ENCODE measurements around the gene KCNS3.

The KCNS3 gene

GRCh38 chr2:17965196-17965595, 86.7 kb downstream of the KCNS3 start:
- no peak overlapping the region for H2AFZ ChIP-seq (ENCODE audit: low read length)
- no peak for TF ChIP-seq EZH2 (IDR thresholded peaks at IDR 0.05; ENCODE audit: borderline replicate concordance, low read length)
- no peak for TF ChIP-seq CTCF (IDR thresholded peaks at IDR 0.05; ENCODE audit: low read length)

GRCh38 chr2:17966798-17967197, 88.3 kb downstream of the KCNS3 start:
- Histone ChIP-seq H2AFZ (ENCODE audit: low read length) (no peak overlapping the region), H3K27me3 (ENCODE audit: insufficient read depth, low read length) (no peaks in the 10 kb centered on the region), H3K4me2 (ENCODE audit: low read length) (no peak overlapping the region; the same call in 1 of the 2 replicates), H3K4me1 (ENCODE audit: insufficient read depth, low read length, severe bottlenecking) (peaks cover 6% of the 10 kb centered on the region), H3F3A (ENCODE audit: insufficient read depth, low read length) (no peaks in the 10 kb centered on the region), H3K36me3 (ENCODE audit: insufficient read depth, low read length) (no peaks in the 10 kb centered on the region), H3K27ac (ENCODE audit: low read depth, low read length, poor library complexity, severe bottlenecking) (no peak overlapping the region), H3K79me2 (ENCODE audit: insufficient read depth, low read length) (no peaks in the 10 kb centered on the region), H3K9me2 (ENCODE audit: low read depth, low read length) (no peaks in the 10 kb centered on the region), H3K9ac (ENCODE audit: low read length) (no peak overlapping the region), H3K4me3 (ENCODE audit: low read depth, low read length, poor library complexity, severe bottlenecking) (no peak overlapping the region), H3K9me3 (ENCODE audit: low read length) (no peaks in the 10 kb centered on the region), H4K20me1 (ENCODE audit: insufficient read depth, low read length) (no peaks in the 10 kb centered on the region)
- TF ChIP-seq EZH2 (IDR thresholded peaks at IDR 0.05; ENCODE audit: borderline replicate concordance, low read length) (no peak), CTCF (IDR thresholded peaks at IDR 0.05; ENCODE audit: low read length) (no peak)

More at GRCh38 chr2:17965196-17965595, 86.7 kb downstream of the KCNS3 start:
- Histone ChIP-seq H3K27me3 (ENCODE audit: insufficient read depth, low read length) (no peaks in the 10 kb centered on the region), H3K4me2 (ENCODE audit: low read length) (no peak overlapping the region), H3K36me3 (ENCODE audit: insufficient read depth, low read length) (no peaks in the 10 kb centered on the region), H3K79me2 (ENCODE audit: insufficient read depth, low read length) (no peaks in the 10 kb centered on the region), H3F3A (ENCODE audit: insufficient read depth, low read length) (no peaks in the 10 kb centered on the region), H4K20me1 (ENCODE audit: insufficient read depth, low read length) (no peaks in the 10 kb centered on the region), H3K9me3 (ENCODE audit: low read length) (no peaks in the 10 kb centered on the region), H3K4me1 (ENCODE audit: insufficient read depth, low read length, severe bottlenecking) (peaks cover 6% of the 10 kb centered on the region), H3K9ac (ENCODE audit: low read length) (no peak overlapping the region), H3K27ac (ENCODE audit: low read depth, low read length, poor library complexity, severe bottlenecking) (no peak overlapping the region), H3K4me3 (ENCODE audit: low read depth, low read length, poor library complexity, severe bottlenecking) (no peak overlapping the region), H3K9me2 (ENCODE audit: low read depth, low read length) (no peaks in the 10 kb centered on the region)

- Histone ChIP-seq H4K20me1 (ENCODE audit: insufficient read depth, low read length) (no peaks in the 10 kb centered on the region), H3K9me3 (ENCODE audit: low read length) (no peaks in the 10 kb centered on the region), H3K36me3 (ENCODE audit: insufficient read depth, low read length) (no peaks in the 10 kb centered on the region), H3K4me3 (ENCODE audit: low read depth, low read length, poor library complexity, severe bottlenecking) (no peak overlapping the region), H3K9ac (ENCODE audit: low read length) (no peak overlapping the region), H2AFZ (ENCODE audit: low read length) (no peak overlapping the region), H3K27me3 (ENCODE audit: insufficient read depth, low read length) (no peaks in the 10 kb centered on the region), H3K9me2 (ENCODE audit: low read depth, low read length) (no peaks in the 10 kb centered on the region), H3F3A (ENCODE audit: insufficient read depth, low read length) (no peaks in the 10 kb centered on the region), H3K4me2 (ENCODE audit: low read length) (no peak overlapping the region), H3K79me2 (ENCODE audit: insufficient read depth, low read length) (no peaks in the 10 kb centered on the region), H3K4me1 (ENCODE audit: insufficient read depth, low read length, severe bottlenecking) (peaks cover 6% of the 10 kb centered on the region), H3K27ac (ENCODE audit: low read depth, low read length, poor library complexity, severe bottlenecking) (no peak overlapping the region)
- TF ChIP-seq CTCF (IDR thresholded peaks at IDR 0.05; ENCODE audit: low read length) (no peak), EZH2 (IDR thresholded peaks at IDR 0.05; ENCODE audit: borderline replicate concordance, low read length) (no peak)
Measured at GRCh38 chr2:17969661-17970060, 91.2 kb downstream of the KCNS3 start.
